Stimulated activated CD8-positive, alpha-beta memory T cell treated with anti-CD3 and anti-CD28 coated beads, Interleukin-4, amount 100 ng/mL, for 48 hours (primary cell): ENCODE results near the gene ZFHX2.

ENCODE experiments used
- DNase-seq: peaks from one replicate; pipeline ENCODE4 v3.0.0-alpha.2; 2020

Gene ZFHX2

GRCh38 chr14:23513818-23514643 is 37.5 kb downstream of the ZFHX2 start:
- DNase-seq, result no peak

GRCh38 chr14:23513005-23513817 is 38.4 kb downstream of the ZFHX2 start:
- DNase-seq, result no peak

- DNase-seq, result no peak
Measured at GRCh38 chr14:23512156-23512555, 39.4 kb downstream of the ZFHX2 start.

- no peak for DNase-seq
Measured at GRCh38 chr14:23494223-23494622, 57.3 kb downstream of the ZFHX2 start.

- DNase-seq, result no peak
Measured at GRCh38 chr14:23492618-23493272, 58.8 kb downstream of the ZFHX2 start.

- DNase-seq, result no peak
Measured at GRCh38 chr14:23487216-23487615, 64.3 kb downstream of the ZFHX2 start.

- DNase-seq, result no peak
Measured at GRCh38 chr14:23486036-23486435, 65.5 kb downstream of the ZFHX2 start.

- no peak for DNase-seq
Measured at GRCh38 chr14:23485326-23485725, 66.2 kb downstream of the ZFHX2 start.

GRCh38 chr14:23483236-23483854 is 68.2 kb downstream of the ZFHX2 start:
- no peak for DNase-seq

GRCh38 chr14:23482823-23483148 is 68.8 kb downstream of the ZFHX2 start:
- DNase-seq, result no peak

- DNase-seq, result no peak
Measured at GRCh38 chr14:23481979-23482822, 69.4 kb downstream of the ZFHX2 start.

- no peak for DNase-seq
Measured at GRCh38 chr14:23481362-23481970, 70.1 kb downstream of the ZFHX2 start.

GRCh38 chr14:23478109-23478759 is 73.3 kb downstream of the ZFHX2 start:
- peak; percentile 70 for DNase-seq

- DNase-seq, result no peak
Measured at GRCh38 chr14:23470947-23471346, 80.6 kb downstream of the ZFHX2 start.
